SU-DHL-6 (cell line): ENCODE measurements around the gene ADD1.

Experiments
- CTCF ChIP-seq: fragments of 200-600 bp; sonication (generic); IDR thresholded peaks from one replicate; pipeline ENCODE4 v1.5.1; 2017; ENCODE audit warnings: antibody characterized with exemption, mild to moderate bottlenecking, low read length, moderate library complexity; ENCODE audit not compliant: insufficient read depth, poor library complexity, severe bottlenecking
- EZH2phosphoT487 ChIP-seq: fragments of 200-600 bp; sonication (generic), shearing (Covaris generic); conservative IDR thresholded peaks from 2 replicates; pipeline ENCODE4 v1.6.1; 2018; ENCODE audit warnings: mild to moderate bottlenecking, antibody characterized with exemption, low read length, moderate library complexity, mixed read lengths

GRCh38 chr4:2923141-2923551 is 79.5 kb downstream of the ADD1 start:
- no peak for TF ChIP-seq CTCF
- TF ChIP-seq EZH2phosphoT487, result no peak
